Keratinocyte (primary cell): ENCODE results near the gene SLC7A14.

ENCODE experiments used
- CTCF ChIP-seq, 3 experiments: IDR thresholded peaks in 1 of 3; conservative IDR thresholded peaks in 1 of 3; optimal IDR thresholded peaks in 1 of 3; 2 replicates in 2 of 3; 3 replicates in 1 of 3; pipeline versions ENCODE3 to v1.5.1; 2011; ENCODE audit warnings: low read length in 3 of 3, mild to moderate bottlenecking in 3 of 3, moderate library complexity in 2 of 3, control low read depth in 1 of 3, inconsistent platforms in 1 of 3; ENCODE audit not compliant: insufficient read depth in 2 of 3; ENCODE audit errors: extremely low read depth in 1 of 3
- EZH2 ChIP-seq: IDR thresholded peaks from one replicate; pipeline ENCODE4 v1.6.1; 2012; ENCODE audit warnings: inconsistent platforms, mild to moderate bottlenecking, low read length, moderate library complexity

GRCh38 chr3:170599091-170599490 is 13.2 kb upstream of the SLC7A14 start:
- TF ChIP-seq CTCF (optimal IDR thresholded peaks at IDR 0.05 in 1 of 3, IDR thresholded peaks at IDR 0.05 in 1 of 3, conservative IDR thresholded peaks at IDR 0.05 in 1 of 3; ENCODE audit: extremely low read depth in 1 of 3, insufficient read depth in 2 of 3, low read length in 3 of 3) (no peak), EZH2 (no peak)
